Right lobe of liver (tissue), 6 donors: ENCODE results near the gene PLCB4. TPM values are rescaled to one million over a fixed set of nuclear protein-coding genes. Genes with fewer than 3 reads are reported as not detected.

Source experiments
- ATAC-seq, 4 donors: fragments of 200-7000 bp; cut with Tn5 transposase; one replicate each; pipeline ENCODE4 v1.9.1; 2020; ENCODE audit warnings: mild to moderate bottlenecking in 4 of 4, moderate library complexity in 4 of 4
- DNase-seq, 3 donors: peaks; one replicate each; pipeline ENCODE4 v3.0.0-alpha.2; 2020
- H3K27ac ChIP-seq, 3 donors: fragments of 200-600 bp; one replicate each; pipeline ENCODE4 v1.8.0; 2022
- H3K27me3 ChIP-seq, 2 donors: fragments of 200-600 bp; one replicate each; pipeline ENCODE4 v1.8.0; 2022
- H3K36me3 ChIP-seq, 4 donors: fragments of 200-600 bp; sonication (generic) in 1 of 4; one replicate each; pipeline versions ENCODE4 v1.5.1 to v1.8.0; 2017 to 2022; ENCODE audit warnings: control low read depth in 1 of 4
- H3K4me1 ChIP-seq, 4 donors: fragments of 200-600 bp; sonication (generic) in 1 of 4; one replicate each; pipeline versions ENCODE4 v1.5.1 to v1.8.0; 2017 to 2022; ENCODE audit warnings: control low read depth in 1 of 4
- H3K4me3 ChIP-seq, 3 donors: fragments of 200-600 bp; one replicate each; pipeline ENCODE4 v1.8.0; 2022
- H3K9me3 ChIP-seq, 4 donors: fragments of 200-600 bp; sonication (generic) in 1 of 4; one replicate each; pipeline versions ENCODE4 v1.5.1 to v1.8.0; 2017 to 2022; ENCODE audit warnings: control low read depth in 1 of 4
- POLR2A ChIP-seq: fragments of 450-650 bp; IDR thresholded peaks from one replicate; pipeline ENCODE4 v1.6.1; 2017; ENCODE audit warnings: antibody characterized with exemption, mild to moderate bottlenecking
- WGBS: methylation state at CpG from one replicate; pipeline ENCODE4 v1.1.6; 2018; ENCODE audit warnings: low coverage, low lambda C conversion rate; ENCODE audit not compliant: insufficient coverage; ENCODE audit errors: missing lambda C conversion rate; 5-methylcytosine and 5-hydroxymethylcytosine counted together
- intact Hi-C, 2 donors: fragments of 100-400 bp; cut with DNase I; formaldehyde crosslinking; loops; one replicate each; pipeline versions ENCODE4 v1.11.2 to v1.14.1; 2022
- total RNA-seq, 6 experiments: library from RNA; depleted of rRNA in 2 of 6; stranded (reverse); fragments of >200 nt in 2 of 6; fragmentation: NEBNext Ultra II Directional in 3 of 6; extraction: Animal tissue kit (Norgen Biotek cat#: 25700) in 3 of 6; gene quantifications; one replicate each; pipeline versions ENCODE4 v1.1.0 to v1.2.4, GENCODE V29; 2016 to 2023
- TF ChIP-seq, protein P1 (sequence below), 4 donors: fragments of 200-600 bp in 3 of 4; fragments of 450-650 bp in 1 of 4; IDR thresholded peaks; one replicate each; pipeline versions ENCODE4 v1.5.1 to v1.8.0; 2016 to 2022; ENCODE audit warnings: antibody characterized with exemption in 4 of 4, mild to moderate bottlenecking in 2 of 4
- donor health status: DM: no; HTN: yes; CAD: no.
- donor health status: DM: no; HTN: no; CAD: no.
- donor health status: DM: no; HTN: no; CAD: no.
- donor health status: DM: no; HTN: yes; CAD: no.
- donor health status: DM: no; HTN: yes; CAD: no.

Gene PLCB4
- total RNA-seq, 6 experiments from 2014 or later: 0.04 to 0.20 (median 0.15) TPM

DNA sequence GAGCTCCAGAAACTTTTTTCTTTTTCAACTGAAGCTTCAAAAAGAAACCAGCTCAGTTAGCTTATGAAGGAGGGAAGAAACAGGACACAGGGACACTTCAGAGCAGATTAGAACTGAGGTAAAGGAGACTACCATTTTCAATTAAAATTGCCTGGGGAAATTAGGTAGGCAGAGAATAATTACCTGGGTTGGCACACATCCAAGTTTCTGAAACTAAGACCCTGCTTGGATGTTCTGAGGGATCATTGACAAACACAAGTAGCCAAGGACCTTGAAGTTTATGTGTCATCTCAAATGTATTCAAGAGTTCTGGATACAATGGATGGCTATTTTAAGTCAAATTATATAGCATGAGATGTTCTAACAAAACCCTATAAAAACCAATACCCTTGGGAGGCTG is 137.6 kb downstream of the PLCB4 start:
- no peak for TF ChIP-seq POLR2A
- TF ChIP-seq, protein P1, sequence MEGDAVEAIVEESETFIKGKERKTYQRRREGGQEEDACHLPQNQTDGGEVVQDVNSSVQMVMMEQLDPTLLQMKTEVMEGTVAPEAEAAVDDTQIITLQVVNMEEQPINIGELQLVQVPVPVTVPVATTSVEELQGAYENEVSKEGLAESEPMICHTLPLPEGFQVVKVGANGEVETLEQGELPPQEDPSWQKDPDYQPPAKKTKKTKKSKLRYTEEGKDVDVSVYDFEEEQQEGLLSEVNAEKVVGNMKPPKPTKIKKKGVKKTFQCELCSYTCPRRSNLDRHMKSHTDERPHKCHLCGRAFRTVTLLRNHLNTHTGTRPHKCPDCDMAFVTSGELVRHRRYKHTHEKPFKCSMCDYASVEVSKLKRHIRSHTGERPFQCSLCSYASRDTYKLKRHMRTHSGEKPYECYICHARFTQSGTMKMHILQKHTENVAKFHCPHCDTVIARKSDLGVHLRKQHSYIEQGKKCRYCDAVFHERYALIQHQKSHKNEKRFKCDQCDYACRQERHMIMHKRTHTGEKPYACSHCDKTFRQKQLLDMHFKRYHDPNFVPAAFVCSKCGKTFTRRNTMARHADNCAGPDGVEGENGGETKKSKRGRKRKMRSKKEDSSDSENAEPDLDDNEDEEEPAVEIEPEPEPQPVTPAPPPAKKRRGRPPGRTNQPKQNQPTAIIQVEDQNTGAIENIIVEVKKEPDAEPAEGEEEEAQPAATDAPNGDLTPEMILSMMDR (IDR thresholded peaks at IDR 0.05): no peak
- ATAC-seq: no peak
- intact Hi-C loops: no loop called here

DNA sequence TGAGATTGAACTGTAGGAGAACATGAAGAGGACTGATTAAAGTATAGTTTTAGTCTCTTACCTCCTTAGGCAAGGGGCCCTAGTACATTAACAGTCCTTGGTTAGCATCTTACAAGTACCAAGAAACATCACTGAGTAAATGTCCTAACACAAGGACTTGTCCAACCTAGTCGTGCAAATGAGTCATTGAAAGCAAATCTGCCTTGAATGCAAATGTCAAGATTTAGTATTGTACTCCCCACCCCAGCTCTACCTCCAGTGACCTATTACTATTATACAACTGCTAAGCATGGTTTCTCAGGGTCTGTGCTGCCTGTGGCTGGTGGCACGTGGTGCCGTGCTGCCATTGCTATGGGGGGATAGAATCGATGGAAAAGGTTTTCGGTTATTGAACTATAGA is 138.4 kb downstream of the PLCB4 start:
- no peak overlapping the region for H3K4me3 ChIP-seq
- no peaks in the 10 kb centered on the region for H3K4me1 ChIP-seq
- H3K27ac ChIP-seq: no peak overlapping the region
- TF ChIP-seq, protein P1 (IDR thresholded peaks at IDR 0.05): no peak
- TF ChIP-seq POLR2A: no peak
- H3K27me3 ChIP-seq: no peaks in the 10 kb centered on the region
- no peak for DNase-seq
- WGBS: 75% methylated on average over 3 of the region's 5 CpGs
- ATAC-seq: no peak
- H3K9me3 ChIP-seq: no peaks in the 10 kb centered on the region
- H3K36me3 ChIP-seq: no peaks in the 10 kb centered on the region
- intact Hi-C loops: no loop called here

More for the DNA sequence above, 137.6 kb downstream of the PLCB4 start:
- Histone ChIP-seq H3K4me3 (no peak overlapping the region), H3K4me1 (no peaks in the 10 kb centered on the region), H3K9me3 (no peaks in the 10 kb centered on the region), H3K36me3 (no peaks in the 10 kb centered on the region), H3K27ac (no peak overlapping the region), H3K27me3 (no peaks in the 10 kb centered on the region)
- no peak for DNase-seq

DNA sequence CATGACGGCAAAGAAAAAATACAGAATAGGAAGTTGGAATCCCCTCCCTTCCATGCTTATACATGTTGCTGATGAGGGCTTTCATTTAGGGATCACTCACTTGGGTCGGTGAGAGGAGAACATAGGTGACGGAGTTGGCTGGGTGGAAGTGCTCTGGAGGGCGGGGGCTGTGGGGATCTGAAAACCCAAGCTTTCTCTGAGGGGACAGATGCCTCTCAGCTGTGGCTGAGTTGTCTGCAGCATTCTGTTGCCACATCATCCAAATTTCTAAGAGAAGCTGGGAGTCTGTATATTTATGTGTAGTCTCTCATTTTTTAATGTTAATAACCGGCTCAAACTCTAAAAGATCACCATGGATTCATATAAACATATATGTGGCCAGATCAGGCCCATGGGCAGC is 141.5 kb downstream of the PLCB4 start:
- no peak overlapping the region for H3K4me3 ChIP-seq
- no peak for ATAC-seq
- no peaks in the 10 kb centered on the region for H3K4me1 ChIP-seq
- DNase-seq: no peak
- WGBS: 59% methylated on average over 2 of the region's 5 CpGs
- no peaks in the 10 kb centered on the region for H3K27me3 ChIP-seq
- H3K27ac ChIP-seq: no peak overlapping the region
- intact Hi-C loops: no loop called here
- no peaks in the 10 kb centered on the region for H3K9me3 ChIP-seq
- H3K36me3 ChIP-seq: no peaks in the 10 kb centered on the region
- no peak for TF ChIP-seq POLR2A

DNA sequence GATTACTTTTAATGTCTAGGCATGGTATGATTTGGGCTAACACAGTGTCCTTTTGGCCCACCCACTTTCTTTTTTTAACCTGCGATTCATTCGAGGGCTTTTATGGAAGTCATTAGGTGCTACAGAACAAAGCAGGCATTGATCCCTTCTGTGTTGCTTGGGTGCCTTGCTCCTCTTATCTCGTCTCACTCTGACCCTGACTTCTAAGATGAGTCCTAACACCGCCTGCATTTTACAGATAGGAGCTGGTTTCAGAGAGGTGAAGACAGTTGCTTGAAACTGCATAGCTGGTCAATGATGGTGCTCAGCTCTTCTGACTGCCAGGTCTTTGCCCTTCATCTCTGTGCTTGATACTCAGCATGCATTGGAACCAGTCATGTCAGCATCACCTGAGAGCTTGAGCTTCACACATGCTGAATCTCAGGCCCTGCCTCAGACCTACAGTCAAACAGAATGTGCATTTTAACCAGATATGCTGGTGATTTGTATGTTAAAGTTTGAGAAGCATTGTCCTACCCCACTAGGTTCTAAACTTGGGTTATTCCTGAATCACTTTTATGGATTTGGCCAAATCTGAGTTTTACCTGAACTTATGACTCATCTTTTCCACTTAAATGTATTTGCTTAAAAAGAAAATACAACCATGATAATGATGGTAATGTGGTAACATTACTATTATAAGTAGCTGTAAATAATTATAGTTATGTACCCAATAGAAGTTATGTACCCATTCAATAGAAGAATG is 142.3 kb downstream of the PLCB4 start:
- H3K27ac ChIP-seq: no peak overlapping the region
- H3K27me3 ChIP-seq: no peaks in the 10 kb centered on the region
- no peaks in the 10 kb centered on the region for H3K4me1 ChIP-seq
- 38% methylated on average over 4 of the region's 4 CpGs for WGBS
- no peaks in the 10 kb centered on the region for H3K36me3 ChIP-seq
- intact Hi-C loops: no loop called here
- H3K4me3 ChIP-seq: no peak overlapping the region
- TF ChIP-seq, protein P1 (IDR thresholded peaks at IDR 0.05): no peak
- TF ChIP-seq POLR2A: no peak
- ATAC-seq (no peak), DNase-seq (no peak)
- H3K9me3 ChIP-seq: no peaks in the 10 kb centered on the region

DNA sequence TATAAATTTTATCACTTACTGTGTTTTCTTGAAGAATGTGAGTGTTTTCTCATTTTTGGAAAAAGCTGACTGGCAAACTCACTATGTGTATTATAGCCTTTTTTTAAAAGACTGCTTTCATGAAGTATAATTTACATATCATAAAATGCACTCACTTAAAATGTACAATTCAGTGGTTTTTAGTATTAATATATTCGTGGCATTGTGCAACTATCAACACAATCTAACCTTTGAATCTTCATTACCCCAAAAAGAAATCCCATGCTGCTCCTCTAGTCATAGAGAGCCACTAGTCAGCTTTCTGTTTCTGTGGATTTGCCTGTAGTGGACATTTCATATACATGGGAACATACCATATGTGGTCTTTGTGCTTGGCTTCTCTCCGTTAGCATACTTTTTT is 143.8 kb downstream of the PLCB4 start:
- WGBS: 40% methylated on average over 2 of the region's 2 CpGs
- DNase-seq: no peak
- intact Hi-C loops: no loop called here

More for the DNA sequence above, 143.8 kb downstream of the PLCB4 start:
- no peaks in the 10 kb centered on the region for H3K27me3 ChIP-seq
- TF ChIP-seq POLR2A: no peak
- TF ChIP-seq, protein P1 (IDR thresholded peaks at IDR 0.05): no peak
- ATAC-seq: no peak
- no peak overlapping the region for H3K4me3 ChIP-seq
- H3K4me1 ChIP-seq: no peaks in the 10 kb centered on the region
- H3K27ac ChIP-seq: no peak overlapping the region
- H3K9me3 ChIP-seq: no peaks in the 10 kb centered on the region
- no peaks in the 10 kb centered on the region for H3K36me3 ChIP-seq
